D721Med (cell line): ENCODE measurements around the gene ALPG.
"Not testable (repeated sequence)": the region's sequence is repeated elsewhere in the genome, so short reads cannot be mapped to it uniquely, and the experiment has no call there.

ENCODE experiments used
- DNase-seq: peaks from one replicate; pipeline ENCODE4 v3.0.0; 2011; ENCODE audit warnings: low spot score; ENCODE audit not compliant: insufficient read length
- FAIRE-seq: peaks from 2 replicates; lab custom pipeline; 2011; peaks lifted over from hg19 to GRCh38; lab: Jason Lieb, UNC
- CTCF ChIP-seq: IDR thresholded peaks from 2 replicates; pipeline ENCODE4 v1.5.1; 2012; ENCODE audit warnings: mild to moderate bottlenecking, control low read depth; ENCODE audit not compliant: insufficient read depth; ENCODE audit errors: missing control alignments

The ALPG gene

DNA sequence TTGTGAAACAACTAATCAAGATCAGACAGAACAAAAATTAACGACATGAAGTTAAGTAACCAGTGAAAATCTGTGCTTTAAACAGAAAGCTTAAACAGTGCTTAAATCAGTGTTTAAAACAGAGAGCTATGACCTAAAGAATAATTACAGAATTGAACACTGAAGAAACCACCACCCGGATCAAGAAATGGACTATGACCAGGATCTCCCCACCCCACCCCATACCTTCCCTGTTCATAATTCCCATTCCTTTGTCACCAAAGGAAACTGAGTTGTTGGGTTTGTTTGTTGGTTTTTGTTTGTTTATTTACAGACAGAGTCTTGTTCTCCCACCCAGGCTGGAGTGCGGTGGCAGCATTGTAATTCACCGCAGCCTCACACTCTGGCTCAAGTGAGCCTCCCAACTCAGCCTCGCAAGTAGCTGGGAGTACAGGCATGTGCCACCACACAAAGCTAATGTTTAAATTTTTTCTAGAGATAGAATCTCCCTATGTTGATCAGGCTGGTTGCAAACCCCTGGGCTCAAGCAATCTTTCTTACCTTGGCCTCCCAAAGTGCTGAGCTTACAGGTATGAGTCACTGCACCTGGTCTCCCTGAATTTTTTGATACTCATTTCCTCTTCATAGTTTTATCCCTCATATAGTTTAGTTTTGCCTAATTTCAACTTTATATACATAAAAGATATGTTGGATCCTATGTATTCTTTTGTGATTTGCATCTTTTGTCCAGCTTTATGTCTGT is 8.2 kb upstream of the ALPG start:
- DNase-seq (no peak), FAIRE-seq (no peak)
- TF ChIP-seq CTCF: no peak

- no peak for DNase-seq
- no peak for FAIRE-seq
- TF ChIP-seq CTCF: no peak
These were observed 6.2 kb upstream of the ALPG start for GRCh38 chr2:232400256-232401015.

DNA sequence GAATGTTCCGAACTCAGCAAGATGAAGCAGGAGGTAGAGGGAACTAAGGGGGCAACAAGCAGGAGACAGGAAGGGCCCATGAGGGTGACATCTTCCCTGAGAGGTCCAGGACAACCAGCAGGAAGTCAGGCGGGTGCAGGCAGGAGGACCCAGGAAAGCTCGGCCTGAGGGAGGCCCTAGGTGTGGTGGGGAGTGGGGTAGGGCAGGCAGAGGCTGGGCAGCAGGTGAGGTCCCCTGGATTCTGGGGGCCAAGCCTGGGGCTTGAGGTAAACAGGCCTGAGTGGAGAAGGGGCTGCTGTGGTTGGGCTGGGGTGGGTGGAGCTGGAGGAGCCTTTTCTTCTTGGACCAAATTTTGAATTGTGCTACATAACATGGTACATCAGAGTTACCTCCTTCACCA is 4.1 kb upstream of the ALPG start:
- no peak for FAIRE-seq
- no peak for DNase-seq
- no peak for TF ChIP-seq CTCF

DNA sequence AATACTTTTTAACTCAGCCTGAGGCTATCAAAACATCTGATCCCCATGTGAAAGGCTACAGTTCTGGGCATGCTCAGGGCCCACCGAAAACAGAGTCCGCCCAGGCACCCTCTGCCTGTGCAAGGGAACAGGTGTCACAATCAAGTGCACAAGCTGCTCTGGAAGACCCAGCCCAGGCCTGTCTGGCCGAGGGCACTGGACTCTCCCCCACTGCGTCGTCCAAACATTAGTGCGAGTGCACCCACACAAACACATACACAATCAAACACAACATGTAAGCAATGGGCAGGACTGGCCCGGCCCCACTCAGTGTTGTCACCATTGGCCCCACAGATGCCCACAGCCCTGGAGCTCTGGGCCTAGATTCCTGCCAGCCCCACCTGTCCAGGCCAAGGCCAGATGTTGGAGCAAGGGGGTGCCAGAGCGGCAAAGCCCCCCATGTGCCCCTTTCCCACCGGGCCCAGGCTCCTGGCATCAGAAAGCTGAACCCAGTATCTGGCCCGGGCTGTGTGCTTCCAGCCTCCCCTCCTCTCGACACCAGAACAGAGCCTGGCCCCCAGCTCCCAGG is 617 bp upstream of the ALPG start:
- TF ChIP-seq CTCF: no peak
- DNase-seq (no peak), FAIRE-seq (no peak)

- FAIRE-seq, DNase-seq: not testable (repeated sequence)
These were observed 945 bp downstream of the ALPG start for GRCh38 chr2:232407428-232408150.

- not testable (repeated sequence) for FAIRE-seq
These were observed 1.6 kb downstream of the ALPG start for GRCh38 chr2:232408269-232408668.

DNA sequence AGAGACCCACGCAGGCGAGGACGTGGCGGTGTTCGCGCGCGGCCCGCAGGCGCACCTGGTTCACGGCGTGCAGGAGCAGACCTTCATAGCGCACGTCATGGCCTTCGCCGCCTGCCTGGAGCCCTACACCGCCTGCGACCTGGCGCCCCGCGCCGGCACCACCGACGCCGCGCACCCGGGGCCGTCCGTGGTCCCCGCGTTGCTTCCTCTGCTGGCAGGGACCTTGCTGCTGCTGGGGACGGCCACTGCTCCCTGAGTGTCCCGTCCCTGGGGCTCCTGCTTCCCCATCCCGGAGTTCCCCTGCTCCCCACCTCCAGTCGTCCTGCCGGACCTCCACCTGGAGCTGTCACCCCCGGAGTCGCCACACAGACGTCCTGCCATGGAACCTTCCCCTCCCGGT is 3.0 kb downstream of the ALPG start:
- not testable (repeated sequence) for FAIRE-seq, DNase-seq

More at GRCh38 chr2:232408269-232408668, 1.6 kb downstream of the ALPG start:
- not testable (repeated sequence) for DNase-seq

GRCh38 chr2:232410238-232410900 is 3.7 kb downstream of the ALPG start:
- no peak for TF ChIP-seq CTCF
- no peak for DNase-seq
- FAIRE-seq: no peak
